DMS53 treated with DMSO at 0.1 percent for 48 hours (cell line): Measurements from ENCODE around the gene CDK1.

Experiments used
- DNase-seq: peaks from one replicate; lab custom pipeline; 2025; ENCODE audit not compliant: unreplicated experiment; lab: John Stamatoyannopoulos, UW

The CDK1 gene

GRCh38 chr10:60777696-60778213 lies 523 bp upstream of the CDK1 start:
- no peak for DNase-seq

- DNase-seq: no peak
These were observed 906 bp downstream of the CDK1 start for GRCh38 chr10:60778971-60779796.

- no peak for DNase-seq
These were observed 3.4 kb downstream of the CDK1 start for GRCh38 chr10:60781661-60782060.

GRCh38 chr10:60784641-60785040 lies 6.4 kb downstream of the CDK1 start:
- no peak for DNase-seq

GRCh38 chr10:60788544-60788943 lies 10.3 kb downstream of the CDK1 start:
- no peak for DNase-seq

- no peak for DNase-seq
These were observed 11.1 kb downstream of the CDK1 start for GRCh38 chr10:60789340-60789739.

GRCh38 chr10:60794953-60795352 lies 16.7 kb downstream of the CDK1 start:
- DNase-seq: no peak

- no peak for DNase-seq
These were observed 17.4 kb downstream of the CDK1 start for GRCh38 chr10:60795465-60796202.

- no peak for DNase-seq
These were observed 18.2 kb downstream of the CDK1 start for GRCh38 chr10:60796481-60796880.

- DNase-seq: no peak
These were observed 18.9 kb downstream of the CDK1 start for GRCh38 chr10:60797200-60797599.

- DNase-seq: no peak
These were observed 19.8 kb downstream of the CDK1 start for GRCh38 chr10:60798031-60798430.

- no peak for DNase-seq
These were observed 20.6 kb downstream of the CDK1 start for GRCh38 chr10:60798870-60799269.

GRCh38 chr10:60799971-60800650 lies 21.8 kb downstream of the CDK1 start:
- no peak for DNase-seq

- DNase-seq: no peak
These were observed 22.6 kb downstream of the CDK1 start for GRCh38 chr10:60800918-60801317.

GRCh38 chr10:60801522-60801921 lies 23.2 kb downstream of the CDK1 start:
- peak; percentile 58 for DNase-seq

- no peak for DNase-seq
These were observed 25.2 kb downstream of the CDK1 start for GRCh38 chr10:60803433-60803832.

GRCh38 chr10:60803865-60804264 lies 25.6 kb downstream of the CDK1 start:
- DNase-seq: no peak

GRCh38 chr10:60806921-60807320 lies 28.6 kb downstream of the CDK1 start:
- DNase-seq: no peak

- no peak for DNase-seq
These were observed 29.2 kb downstream of the CDK1 start for GRCh38 chr10:60807499-60807898.

- DNase-seq: no peak
These were observed 29.8 kb downstream of the CDK1 start for GRCh38 chr10:60808036-60808435.

- no peak for DNase-seq
These were observed 30.9 kb downstream of the CDK1 start for GRCh38 chr10:60809157-60809556.
